PC-9 (cell line): ENCODE results near the gene ERC1.

Experiments used
- EZH2 ChIP-seq: fragments of 200-600 bp; sonication (generic); IDR thresholded peaks from 2 replicates; pipeline ENCODE4 v1.8.0; 2017; ENCODE audit warnings: antibody characterized with exemption, low read depth
- TF ChIP-seq, protein P1 (sequence below): fragments of 200-600 bp; sonication (generic); conservative IDR thresholded peaks from 2 replicates; pipeline ENCODE4 v1.6.1; 2017; ENCODE audit warnings: mixed run types, antibody characterized with exemption, mild to moderate bottlenecking, moderate library complexity

DNA sequence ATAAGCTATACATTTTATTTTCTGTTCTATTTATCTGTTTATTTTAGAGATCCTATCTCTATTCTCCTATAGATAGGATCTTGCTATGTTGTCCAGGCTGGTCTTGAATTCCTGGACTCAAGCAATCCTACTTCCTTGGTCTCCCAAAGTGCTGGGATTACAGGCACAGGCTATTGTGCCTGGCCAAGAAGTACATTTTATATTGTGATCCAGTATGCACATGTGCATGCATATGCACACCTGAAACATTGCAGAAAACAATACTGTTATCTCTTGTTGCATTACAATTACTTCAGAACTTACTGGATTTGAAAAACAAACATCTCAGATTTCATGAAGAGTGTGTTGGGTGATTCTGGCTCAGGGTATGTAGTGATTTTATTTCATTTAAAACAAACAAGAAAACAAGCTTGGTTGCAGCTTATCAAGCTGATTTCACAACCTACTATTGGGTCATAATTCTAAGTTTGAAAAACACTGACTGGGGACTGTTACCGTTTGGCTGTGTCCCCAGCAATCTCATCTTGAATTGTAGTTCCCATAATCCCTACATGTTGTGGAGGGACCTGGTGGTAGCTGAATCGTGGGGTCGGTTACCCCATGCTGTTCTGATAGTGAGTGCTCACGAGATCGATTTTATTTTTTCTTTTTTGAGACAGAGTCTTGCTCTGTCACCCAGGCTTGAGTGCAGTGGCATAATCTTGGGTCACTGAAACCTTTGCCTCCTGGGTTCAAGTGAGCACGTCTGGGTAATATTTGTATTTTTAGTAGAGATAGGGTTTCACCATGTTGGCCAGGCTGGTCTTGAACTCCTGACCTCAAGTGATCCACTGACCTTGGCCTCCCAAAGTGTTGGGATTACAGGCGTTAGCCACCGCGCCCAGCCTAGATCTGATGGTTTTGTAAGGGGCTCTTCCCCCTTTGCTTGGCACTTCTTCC is 31.3 kb downstream of the ERC1 start:
- TF ChIP-seq, protein P1, sequence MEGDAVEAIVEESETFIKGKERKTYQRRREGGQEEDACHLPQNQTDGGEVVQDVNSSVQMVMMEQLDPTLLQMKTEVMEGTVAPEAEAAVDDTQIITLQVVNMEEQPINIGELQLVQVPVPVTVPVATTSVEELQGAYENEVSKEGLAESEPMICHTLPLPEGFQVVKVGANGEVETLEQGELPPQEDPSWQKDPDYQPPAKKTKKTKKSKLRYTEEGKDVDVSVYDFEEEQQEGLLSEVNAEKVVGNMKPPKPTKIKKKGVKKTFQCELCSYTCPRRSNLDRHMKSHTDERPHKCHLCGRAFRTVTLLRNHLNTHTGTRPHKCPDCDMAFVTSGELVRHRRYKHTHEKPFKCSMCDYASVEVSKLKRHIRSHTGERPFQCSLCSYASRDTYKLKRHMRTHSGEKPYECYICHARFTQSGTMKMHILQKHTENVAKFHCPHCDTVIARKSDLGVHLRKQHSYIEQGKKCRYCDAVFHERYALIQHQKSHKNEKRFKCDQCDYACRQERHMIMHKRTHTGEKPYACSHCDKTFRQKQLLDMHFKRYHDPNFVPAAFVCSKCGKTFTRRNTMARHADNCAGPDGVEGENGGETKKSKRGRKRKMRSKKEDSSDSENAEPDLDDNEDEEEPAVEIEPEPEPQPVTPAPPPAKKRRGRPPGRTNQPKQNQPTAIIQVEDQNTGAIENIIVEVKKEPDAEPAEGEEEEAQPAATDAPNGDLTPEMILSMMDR: no peak
- TF ChIP-seq EZH2: no peak
